CD14-positive monocyte (primary cell): ENCODE measurements around the gene NMU. TPM values are rescaled to one million over a fixed set of nuclear protein-coding genes. Genes with fewer than 3 reads are reported as not detected.
A peak's percentile ranks its signal among the peaks of the same experiment; 100 is the strongest.
"Not testable (repeated sequence)": the region's sequence is repeated elsewhere in the genome, so short reads cannot be mapped to it uniquely, and the experiment has no call there.

Experiments used
- DNase-seq, 3 donors: peaks; one replicate each; pipeline ENCODE4 v3.0.0-alpha.2; 2011 to 2022
- H2AFZ ChIP-seq: 2 replicates; pipeline ENCODE4 v1.6.0; 2012; ENCODE audit warnings: mild to moderate bottlenecking, low read depth, low read length, inconsistent platforms; ENCODE audit not compliant: insufficient read depth, poor library complexity, severe bottlenecking
- H3K27ac ChIP-seq, 2 donors: 1 replicate in 1 of 2; 2 replicates in 1 of 2; pipeline ENCODE4 v1.5.1; 2012 to 2013; ENCODE audit warnings: low read length in 2 of 2, control low read depth in 1 of 2, inconsistent platforms in 1 of 2, low read depth in 1 of 2, mild to moderate bottlenecking in 1 of 2
- H3K27me3 ChIP-seq, 2 donors: one replicate each; pipeline versions ENCODE4 v1.6.0 to v1.6.1; 2011 to 2013; ENCODE audit warnings: low read length in 2 of 2; ENCODE audit not compliant: control insufficient read depth in 2 of 2, insufficient read depth in 2 of 2
- H3K36me3 ChIP-seq, 2 donors: replicated peaks in 1 of 2; 1 replicate in 1 of 2; 2 replicates in 1 of 2; pipeline versions ENCODE4 v1.5.1 to v1.6.1; 2012 to 2013; ENCODE audit warnings: low read length in 2 of 2, control low read depth in 1 of 2, inconsistent platforms in 1 of 2, mild to moderate bottlenecking in 1 of 2; ENCODE audit not compliant: insufficient read depth in 2 of 2, control insufficient read depth in 1 of 2
- H3K4me1 ChIP-seq, 2 donors: 1 replicate in 1 of 2; 2 replicates in 1 of 2; pipeline versions ENCODE4 v1.5.1 to v1.6.1; 2012 to 2013; ENCODE audit warnings: low read length in 2 of 2, control low read depth in 1 of 2, inconsistent platforms in 1 of 2, mild to moderate bottlenecking in 1 of 2, moderate library complexity in 1 of 2; ENCODE audit not compliant: insufficient read depth in 2 of 2, control insufficient read depth in 1 of 2
- H3K4me2 ChIP-seq: replicated peaks from 2 replicates; pipeline ENCODE3; 2012; ENCODE audit warnings: low read length, moderate library complexity, mild to moderate bottlenecking; ENCODE audit not compliant: poor library complexity, severe bottlenecking; ENCODE audit errors: extremely low read depth
- H3K4me3 ChIP-seq, 3 experiments: fragments of 200-600 bp in 1 of 3; sonication (generic) in 1 of 3; replicated peaks in 1 of 3; 1 replicate in 2 of 3; 2 replicates in 1 of 3; pipeline ENCODE4 v1.5.1; 2011 to 2013; ENCODE audit warnings: low read length in 3 of 3, mild to moderate bottlenecking in 3 of 3, control low read depth in 2 of 3, low read depth in 2 of 3, inconsistent platforms in 1 of 3, moderate library complexity in 1 of 3
- H3K79me2 ChIP-seq: 2 replicates; pipeline ENCODE4 v1.6.0; 2012; ENCODE audit warnings: mild to moderate bottlenecking, control low read depth, inconsistent platforms, low read length, moderate library complexity; ENCODE audit not compliant: insufficient read depth
- H3K9ac ChIP-seq: 2 replicates; pipeline ENCODE4 v1.6.0; 2017; ENCODE audit warnings: low read length, mild to moderate bottlenecking; ENCODE audit not compliant: insufficient read depth, poor library complexity, severe bottlenecking
- H3K9me3 ChIP-seq, 2 donors: replicated peaks in 1 of 2; 1 replicate in 1 of 2; 2 replicates in 1 of 2; pipeline versions ENCODE4 v1.5.1 to v1.6.1; 2012 to 2013; ENCODE audit warnings: low read length in 2 of 2, control low read depth in 1 of 2; ENCODE audit not compliant: control insufficient read depth in 1 of 2, insufficient read depth in 1 of 2
- H4K20me1 ChIP-seq: 2 replicates; pipeline ENCODE4 v1.6.0; 2012; ENCODE audit warnings: mild to moderate bottlenecking, low read length, control low read depth, moderate library complexity; ENCODE audit not compliant: insufficient read depth
- H3K27ac Mint-ChIP-seq, 7 donors: one replicate each; pipeline ENCODE4 v1.8.0; 2020; ENCODE audit warnings: mild to moderate bottlenecking in 7 of 7, mixed read lengths in 7 of 7, moderate library complexity in 6 of 7, inconsistent platforms in 2 of 7
- H3K27me3 Mint-ChIP-seq, 3 donors: one replicate each; pipeline ENCODE4 v1.8.0; 2021 to 2022; ENCODE audit warnings: low read depth in 3 of 3, mild to moderate bottlenecking in 3 of 3, mixed read lengths in 3 of 3, moderate library complexity in 3 of 3, inconsistent platforms in 1 of 3
- H3K36me3 Mint-ChIP-seq, 2 donors: one replicate each; pipeline ENCODE4 v1.8.0; 2020; ENCODE audit warnings: mixed read lengths in 2 of 2, inconsistent platforms in 1 of 2, mild to moderate bottlenecking in 1 of 2
- H3K4me1 Mint-ChIP-seq: one replicate; pipeline ENCODE4 v1.8.0; 2020; ENCODE audit warnings: mild to moderate bottlenecking, mixed read lengths
- H3K4me3 Mint-ChIP-seq, 2 donors: one replicate each; pipeline ENCODE4 v1.8.0; 2020; ENCODE audit warnings: mild to moderate bottlenecking in 2 of 2, mixed read lengths in 2 of 2, moderate library complexity in 1 of 2
- H3K9me3 Mint-ChIP-seq, 7 donors: one replicate each; pipeline ENCODE4 v1.8.0; 2020 to 2022; ENCODE audit warnings: mixed read lengths in 7 of 7, mild to moderate bottlenecking in 6 of 7, moderate library complexity in 6 of 7, inconsistent platforms in 2 of 7
- CTCF ChIP-seq: fragments of 200-600 bp; IDR thresholded peaks from one replicate; pipeline ENCODE4 v1.8.0; 2022; ENCODE audit warnings: antibody characterized with exemption, mild to moderate bottlenecking
- WGBS: methylation state at CpG from one replicate; pipeline ENCODE4 v1.1.5; 2013; ENCODE audit warnings: missing lambda C conversion rate; ENCODE audit not compliant: insufficient coverage; 5-methylcytosine and 5-hydroxymethylcytosine counted together
- intact Hi-C, 2 donors: fragments of 100-400 bp; cut with micrococcal nuclease; formaldehyde crosslinking; loops; one replicate each; pipeline versions ENCODE4 v1.15.0 to v1.15.1; 2023
- polyA plus RNA-seq, 3 donors: library from polyadenylated mRNA; depleted of rRNA in 1 of 3; unstranded in 2 of 3; stranded (reverse) in 1 of 3; fragments of 300-500 nt in 2 of 3; fragments of >200 nt in 1 of 3; fragmentation: Illumina TruSeq in 2 of 3; gene quantifications; 1 replicate in 2 of 3; 2 replicates in 1 of 3; pipeline ENCODE4 v1.2.3, GENCODE V29; 2012 to 2021

NMU gene
- polyA plus RNA-seq, 3 donors: not detected

GRCh38 chr4:55553441-55554201, 82.5 kb downstream of the NMU start:
- Histone ChIP-seq H2AFZ (no peak overlapping the region), H3K4me1 (no peaks in the 10 kb centered on the region), H3K9me3 (no peaks in the 10 kb centered on the region), H3K79me2 (no peaks in the 10 kb centered on the region), H3K9ac (no peak overlapping the region), H3K27ac (no peak overlapping the region), H3K36me3 (no peaks in the 10 kb centered on the region), H4K20me1 (no peaks in the 10 kb centered on the region), H3K4me3 (no peak overlapping the region), H3K4me2 (peak overlapping the region; percentile 5), H3K27me3 (peaks cover 0 to 3% of the 10 kb centered on the region in 2 donors)
- no peak overlapping the region for H3K27ac Mint-ChIP-seq
- WGBS: 70% methylated on average over 7 of the region's 10 CpGs
- H3K27me3 Mint-ChIP-seq: peaks cover 7 to 26% (median 17%) of the 10 kb centered on the region in 3 donors
- H3K9me3 Mint-ChIP-seq: peaks cover 4 to 14% (median 8%) of the 10 kb centered on the region in 7 donors
- peak in 1 of 3 donors; percentile 12 for DNase-seq
- no peak for TF ChIP-seq CTCF
- peak overlapping the region; percentile 31 for H3K4me3 Mint-ChIP-seq
- intact Hi-C loops: no loop called here
- no peaks in the 10 kb centered on the region for H3K36me3 Mint-ChIP-seq
- no peaks in the 10 kb centered on the region for H3K4me1 Mint-ChIP-seq

- H3K9me3 Mint-ChIP-seq, H3K27ac ChIP-seq, DNase-seq, H3K36me3 Mint-ChIP-seq, H4K20me1 ChIP-seq, H3K4me1 Mint-ChIP-seq, H3K4me2 ChIP-seq, H3K9ac ChIP-seq, H2AFZ ChIP-seq, H3K36me3 ChIP-seq, H3K4me3 Mint-ChIP-seq, intact Hi-C loops, H3K4me3 ChIP-seq, H3K27me3 ChIP-seq, H3K79me2 ChIP-seq, H3K9me3 ChIP-seq, H3K27ac Mint-ChIP-seq: not testable (repeated sequence)
- 92% methylated on average over 4 of the region's 6 CpGs for WGBS
- peaks cover 8 to 24% (median 22%) of the 10 kb centered on the region in 3 donors for H3K27me3 Mint-ChIP-seq
- peaks cover 8 to 10% of the 10 kb centered on the region in 2 donors for H3K4me1 ChIP-seq
Measured at GRCh38 chr4:55551964-55552363, 84.1 kb downstream of the NMU start.
